ENCODE data around the gene AK5. TPM values are rescaled to one million over a fixed set of nuclear protein-coding genes. Genes with fewer than 3 reads are reported as not detected.

The AK5 gene
- total RNA-seq, 4 donors from 2014 or later = 0.79 to 4.1 TPM; not detected in 2

DNA sequence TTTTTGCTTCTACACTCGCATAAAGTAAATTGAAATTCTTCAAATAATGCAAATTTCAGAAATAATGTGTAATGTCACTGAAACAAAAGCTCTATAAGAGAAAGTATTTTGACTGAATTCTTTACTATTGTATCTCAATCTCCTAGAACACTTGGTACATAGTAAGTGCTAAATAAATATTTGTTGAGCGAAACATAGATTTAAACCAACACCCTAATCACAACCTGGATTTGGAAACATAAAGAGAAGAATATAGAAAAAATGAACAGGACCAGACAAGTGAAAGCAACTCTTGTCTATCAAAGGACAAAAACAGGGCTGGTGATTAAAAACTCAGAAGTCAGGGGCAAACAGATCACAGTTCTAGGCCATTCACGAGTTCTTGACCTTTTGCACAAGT lies 74.3 kb downstream of the AK5 start:
- Histone ChIP-seq H3K4me3 (no peak overlapping the region), H3K9me3 (no peaks in the 10 kb centered on the region), H3K4me1 (no peaks in the 10 kb centered on the region), H3K27me3 (no peaks in the 10 kb centered on the region), H3K36me3 (no peaks in the 10 kb centered on the region), H3K27ac (no peak overlapping the region)
- DNase-seq = no peak
- intact Hi-C loops (cut with DNase I; ENCODE audit: low total_unique reads) = no loop called here
- 76 to 80% methylated on average over 3 of the region's 3 CpGs for WGBS, 2 donors (ENCODE audit: low coverage in 1 of 2)
- in situ Hi-C loops (cut with MboI; ENCODE audit: low pct_ligation_motif_present in 1 of 4, low pct_unique_long_range_greater_than_20kb in 1 of 4, low sequenced_read_pairs in 3 of 4) = no loop called here
- TF ChIP-seq, protein P1, sequence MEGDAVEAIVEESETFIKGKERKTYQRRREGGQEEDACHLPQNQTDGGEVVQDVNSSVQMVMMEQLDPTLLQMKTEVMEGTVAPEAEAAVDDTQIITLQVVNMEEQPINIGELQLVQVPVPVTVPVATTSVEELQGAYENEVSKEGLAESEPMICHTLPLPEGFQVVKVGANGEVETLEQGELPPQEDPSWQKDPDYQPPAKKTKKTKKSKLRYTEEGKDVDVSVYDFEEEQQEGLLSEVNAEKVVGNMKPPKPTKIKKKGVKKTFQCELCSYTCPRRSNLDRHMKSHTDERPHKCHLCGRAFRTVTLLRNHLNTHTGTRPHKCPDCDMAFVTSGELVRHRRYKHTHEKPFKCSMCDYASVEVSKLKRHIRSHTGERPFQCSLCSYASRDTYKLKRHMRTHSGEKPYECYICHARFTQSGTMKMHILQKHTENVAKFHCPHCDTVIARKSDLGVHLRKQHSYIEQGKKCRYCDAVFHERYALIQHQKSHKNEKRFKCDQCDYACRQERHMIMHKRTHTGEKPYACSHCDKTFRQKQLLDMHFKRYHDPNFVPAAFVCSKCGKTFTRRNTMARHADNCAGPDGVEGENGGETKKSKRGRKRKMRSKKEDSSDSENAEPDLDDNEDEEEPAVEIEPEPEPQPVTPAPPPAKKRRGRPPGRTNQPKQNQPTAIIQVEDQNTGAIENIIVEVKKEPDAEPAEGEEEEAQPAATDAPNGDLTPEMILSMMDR (IDR thresholded peaks at IDR 0.05) = no peak
- TF ChIP-seq POLR2AphosphoS5 (IDR thresholded peaks at IDR 0.05) = no peak
- no peak for TF ChIP-seq POLR2A (IDR thresholded peaks at IDR 0.05)
- TF ChIP-seq EP300 (IDR thresholded peaks at IDR 0.05; ENCODE audit: low read depth) = no peak

DNA sequence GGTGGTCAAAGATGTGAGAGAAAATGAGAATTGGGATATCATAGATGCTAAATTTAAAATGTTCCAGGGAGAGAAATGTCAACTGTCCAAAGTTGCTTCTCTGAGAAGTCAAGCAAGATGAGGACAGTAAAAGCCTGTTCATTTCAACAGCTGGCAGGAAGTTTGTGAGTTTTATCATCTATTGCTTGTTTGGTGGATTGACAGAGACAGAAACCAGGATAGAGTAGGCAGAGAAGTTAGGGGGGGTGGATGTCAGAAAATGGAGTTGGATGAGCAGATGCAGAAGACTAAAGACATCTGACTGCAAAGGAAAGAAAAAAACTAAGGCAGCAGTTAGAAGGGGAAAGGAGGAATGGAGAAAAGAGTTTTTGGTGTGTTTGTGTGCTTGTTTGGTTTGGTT lies 78.4 kb downstream of the AK5 start:
- no peak for DNase-seq
- no peak overlapping the region for H3K27ac ChIP-seq
- no peaks in the 10 kb centered on the region for H3K36me3 ChIP-seq
- no peaks in the 10 kb centered on the region for H3K4me1 ChIP-seq
- H3K27me3 ChIP-seq = no peaks in the 10 kb centered on the region
- intact Hi-C loops (cut with DNase I; ENCODE audit: low total_unique reads) (no loop called here), in situ Hi-C loops (cut with MboI; ENCODE audit: low pct_ligation_motif_present in 1 of 4, low pct_unique_long_range_greater_than_20kb in 1 of 4, low sequenced_read_pairs in 3 of 4) (no loop called here)
- H3K4me3 ChIP-seq = no peak overlapping the region
- H3K9me3 ChIP-seq = no peaks in the 10 kb centered on the region
- TF ChIP-seq POLR2A (IDR thresholded peaks at IDR 0.05) (no peak), EP300 (IDR thresholded peaks at IDR 0.05; ENCODE audit: low read depth) (no peak), POLR2AphosphoS5 (IDR thresholded peaks at IDR 0.05) (no peak)
- TF ChIP-seq, protein P1 (IDR thresholded peaks at IDR 0.05) = no peak

DNA sequence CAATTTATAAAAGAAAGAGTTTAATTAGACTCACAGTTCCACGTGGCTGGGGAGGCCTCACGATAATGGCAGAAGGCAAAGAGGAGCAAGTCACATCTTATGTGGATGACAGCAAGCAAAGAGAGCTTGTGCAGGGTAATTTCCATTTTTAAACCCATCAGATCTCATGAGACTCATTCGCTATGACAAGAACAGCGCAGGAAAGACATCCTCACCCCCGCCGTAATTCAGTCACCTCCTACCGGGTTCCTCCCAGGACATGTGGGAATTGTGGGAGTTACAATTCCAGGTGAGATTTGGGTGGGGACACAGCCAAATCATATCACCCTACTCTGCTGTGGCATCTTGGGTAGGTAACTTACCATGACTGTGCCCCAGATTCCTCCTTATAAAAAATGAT lies 79.8 kb downstream of the AK5 start:
- H3K4me1 ChIP-seq = no peaks in the 10 kb centered on the region
- WGBS, 2 donors (ENCODE audit: low coverage in 1 of 2) = 91 to 93% methylated on average over 7 of the region's 7 CpGs
- no peak overlapping the region for H3K4me3 ChIP-seq
- H3K27ac ChIP-seq = no peak overlapping the region
- in situ Hi-C loops (cut with MboI; ENCODE audit: low pct_ligation_motif_present in 1 of 4, low pct_unique_long_range_greater_than_20kb in 1 of 4, low sequenced_read_pairs in 3 of 4) (no loop called here), intact Hi-C loops (cut with DNase I; ENCODE audit: low total_unique reads) (no loop called here)
- H3K27me3 ChIP-seq = no peaks in the 10 kb centered on the region
- H3K36me3 ChIP-seq = no peaks in the 10 kb centered on the region
- no peak for DNase-seq
- H3K9me3 ChIP-seq = no peaks in the 10 kb centered on the region
- TF ChIP-seq, protein P1 (IDR thresholded peaks at IDR 0.05) = no peak
- no peak for TF ChIP-seq POLR2A (IDR thresholded peaks at IDR 0.05)
- TF ChIP-seq POLR2AphosphoS5 (IDR thresholded peaks at IDR 0.05) = no peak
- TF ChIP-seq EP300 (IDR thresholded peaks at IDR 0.05; ENCODE audit: low read depth) = no peak

DNA sequence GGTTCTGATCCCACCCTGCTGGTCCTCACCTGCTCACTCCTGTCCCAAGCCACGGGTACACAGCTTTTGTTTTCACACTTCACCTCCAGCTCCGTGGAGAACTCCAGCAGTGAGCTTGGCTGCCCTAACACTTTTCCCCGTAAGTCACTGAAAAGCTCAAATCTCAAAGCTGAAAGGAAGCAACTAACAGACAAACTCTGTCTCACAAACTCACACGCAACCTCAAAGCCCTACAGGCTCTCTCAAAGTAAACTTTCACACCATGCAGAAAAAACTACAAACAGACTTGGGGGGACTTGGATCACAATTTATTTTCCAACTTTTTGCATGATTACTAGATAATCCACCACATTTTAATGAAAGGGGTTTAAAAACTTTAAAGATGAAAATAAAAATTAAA lies 88.3 kb downstream of the AK5 start:
- no peak for TF ChIP-seq EP300 (IDR thresholded peaks at IDR 0.05; ENCODE audit: low read depth)
- no peak for TF ChIP-seq POLR2AphosphoS5 (IDR thresholded peaks at IDR 0.05)
- no peak for TF ChIP-seq POLR2A (IDR thresholded peaks at IDR 0.05)
- TF ChIP-seq, protein P1 (IDR thresholded peaks at IDR 0.05) = no peak
- intact Hi-C loops (cut with DNase I; ENCODE audit: low total_unique reads) (loop anchor here (10.0 kb wide), 1 partner anchor 745 kb away; no protein-coding TSS in a partner anchor), in situ Hi-C loops (cut with MboI; ENCODE audit: low pct_ligation_motif_present in 1 of 4, low pct_unique_long_range_greater_than_20kb in 1 of 4, low sequenced_read_pairs in 3 of 4) (no loop called here)
- Histone ChIP-seq H3K4me3 (no peak overlapping the region), H3K36me3 (no peaks in the 10 kb centered on the region), H3K4me1 (no peaks in the 10 kb centered on the region), H3K9me3 (no peaks in the 10 kb centered on the region), H3K27ac (no peak overlapping the region), H3K27me3 (no peaks in the 10 kb centered on the region)
- no peak for DNase-seq
- 40 to 57% methylated on average over 1 to 4 of the region's 4 CpGs for WGBS, 2 donors (ENCODE audit: low coverage in 1 of 2)

All from transverse colon (tissue), 4 donors.